Measurements from ENCODE around the gene XPO5.

GRCh38 chr6:43579171-43579570, 3.3 kb upstream of the XPO5 start:
- TF ChIP-seq CTCF (IDR thresholded peaks at IDR 0.05) (no peak), POLR2A (IDR thresholded peaks at IDR 0.05) (no peak)
